Activated B cell treated with CpG ODN at 0.5 μM for 24 hours (primary cell): ENCODE data around the gene TBR1. TPM values are rescaled to one million over a fixed set of nuclear protein-coding genes. Genes with fewer than 3 reads are reported as not detected.

Experiments used
- ATAC-seq: fragments of 200-7000 bp; cut with Tn5 transposase; one replicate; pipeline ENCODE4 v1.10.0; 2021; ENCODE audit warnings: low read depth, mild to moderate bottlenecking, moderate library complexity
- CTCF ChIA-PET: fragments of 350-600 bp; sonication (Branson Sonifier 250); formaldehyde crosslinking; loops from one replicate; lab custom pipeline; 2021; ENCODE audit warnings: antibody characterized with exemption; lab: Charles Lee
- POLR2A ChIA-PET: fragments of 350-600 bp; sonication (Branson Sonifier 250); formaldehyde crosslinking; loops from one replicate; lab custom pipeline; 2021; ENCODE audit warnings: antibody characterized with exemption; lab: Charles Lee
- DNase-seq: peaks from one replicate; pipeline ENCODE4 v3.0.0; 2022
- H3K27ac Mint-ChIP-seq: one replicate; pipeline ENCODE4 v1.8.0; 2020; ENCODE audit warnings: mixed read lengths
- H3K27me3 Mint-ChIP-seq: one replicate; pipeline ENCODE4 v1.8.0; 2021; ENCODE audit warnings: mixed read lengths
- H3K36me3 Mint-ChIP-seq: one replicate; pipeline ENCODE4 v1.8.0; 2021; ENCODE audit warnings: low read depth, mixed read lengths
- H3K4me1 Mint-ChIP-seq: one replicate; pipeline ENCODE4 v1.8.0; 2021; ENCODE audit warnings: mixed read lengths
- H3K4me3 Mint-ChIP-seq: one replicate; pipeline ENCODE4 v1.8.0; 2020; ENCODE audit warnings: mild to moderate bottlenecking, mixed read lengths
- H3K9me3 Mint-ChIP-seq: one replicate; pipeline ENCODE4 v1.8.0; 2020; ENCODE audit warnings: mixed read lengths
- CTCF ChIP-seq: fragments of 200-600 bp; IDR thresholded peaks from one replicate; pipeline ENCODE4 v1.8.0; 2022; ENCODE audit warnings: antibody characterized with exemption, mild to moderate bottlenecking
- intact Hi-C: fragments of 100-400 bp; cut with micrococcal nuclease; formaldehyde crosslinking; loops from one replicate; pipeline ENCODE4 v1.15.1; 2024
- total RNA-seq: library from RNA; stranded (reverse); gene quantifications from 2 replicates; pipeline ENCODE4 v1.2.3, GENCODE V29; 2022

TBR1 gene
- total RNA-seq, 1 donor from 2014 or later = 0.02 TPM

- DNase-seq (no peak), ATAC-seq (no peak)
- Mint-ChIP-seq H3K4me3 (no peak overlapping the region), H3K36me3 (no peaks in the 10 kb centered on the region), H3K4me1 (peaks cover 58% of the 10 kb centered on the region), H3K9me3 (no peaks in the 10 kb centered on the region), H3K27ac (no peak overlapping the region), H3K27me3 (peaks cover 80% of the 10 kb centered on the region)
- POLR2A ChIA-PET = no interaction called here
- TF ChIP-seq CTCF = no peak
- intact Hi-C loops = loop anchor here (5.0 kb wide), 1 partner anchor 171 kb away; no protein-coding TSS in a partner anchor
- CTCF ChIA-PET = no interaction called here
Observed at GRCh38 chr2:161418275-161418714, 2.2 kb downstream of the TBR1 start.

GRCh38 chr2:161418715-161419637 is 2.9 kb downstream of the TBR1 start:
- ChIA-PET POLR2A (no interaction called here), CTCF (no interaction called here)
- Mint-ChIP-seq H3K4me3 (peak overlapping the region; percentile 56), H3K27ac (peak overlapping the region; percentile 11), H3K4me1 (peaks cover 56% of the 10 kb centered on the region), H3K9me3 (no peaks in the 10 kb centered on the region), H3K27me3 (peaks cover 78% of the 10 kb centered on the region), H3K36me3 (no peaks in the 10 kb centered on the region)
- ATAC-seq = no peak
- DNase-seq = no peak
- TF ChIP-seq CTCF = no peak
- intact Hi-C loops = loop anchor here (5.0 kb wide), 1 partner anchor 172 kb away; no protein-coding TSS in a partner anchor

- DNase-seq (no peak), ATAC-seq (no peak)
- intact Hi-C loops = loop anchor here (5.0 to 10.0 kb wide), 2 partner anchors 172 to 705 kb away; no protein-coding TSS in a partner anchor
- Mint-ChIP-seq H3K9me3 (no peaks in the 10 kb centered on the region), H3K27me3 (peaks cover 84% of the 10 kb centered on the region), H3K36me3 (no peaks in the 10 kb centered on the region), H3K27ac (no peak overlapping the region), H3K4me1 (peaks cover 61% of the 10 kb centered on the region), H3K4me3 (no peak overlapping the region)
- no peak for TF ChIP-seq CTCF
- CTCF ChIA-PET = no interaction called here
- POLR2A ChIA-PET = interaction anchor here (0.7 kb wide), 1 partner anchor 21 kb away, joined by 5 read pairs; no protein-coding TSS in a partner anchor
Observed at GRCh38 chr2:161419638-161420190, 3.6 kb downstream of the TBR1 start.

- ATAC-seq = no peak
- Mint-ChIP-seq H3K36me3 (no peaks in the 10 kb centered on the region), H3K4me3 (no peak overlapping the region), H3K27ac (no peak overlapping the region), H3K27me3 (peaks cover 85% of the 10 kb centered on the region), H3K4me1 (peaks cover 58% of the 10 kb centered on the region), H3K9me3 (peaks cover 2% of the 10 kb centered on the region)
- DNase-seq = no peak
- ChIA-PET CTCF (no interaction called here), POLR2A (interaction anchor here (0.7 kb wide), 1 partner anchor 22 kb away, joined by 5 read pairs; no protein-coding TSS in a partner anchor)
- intact Hi-C loops = loop anchor here (10.0 kb wide), 1 partner anchor 704 kb away; no protein-coding TSS in a partner anchor
- no peak for TF ChIP-seq CTCF
Observed at GRCh38 chr2:161420406-161421074, 4.4 kb downstream of the TBR1 start.
